HG03520 (cell line): ENCODE measurements around the gene LSAMP.

Source experiments
- ATAC-seq: cut with Tn5 transposase; IDR thresholded peaks from one replicate; pipeline ENCODE4 v1.9.1; 2021; ENCODE audit warnings: mild to moderate bottlenecking, moderate library complexity; ENCODE audit not compliant: unreplicated experiment

Gene LSAMP

GRCh38 chr3:116065501-116065900 is 379.8 kb downstream of the LSAMP start:
- ATAC-seq = no peak

- ATAC-seq = no peak
These were observed 380.6 kb downstream of the LSAMP start for GRCh38 chr3:116064646-116065045.

- ATAC-seq = no peak
These were observed 385.7 kb downstream of the LSAMP start for GRCh38 chr3:116059421-116060096.

GRCh38 chr3:116058844-116059243 is 386.4 kb downstream of the LSAMP start:
- no peak for ATAC-seq

- ATAC-seq = no peak
These were observed 387.8 kb downstream of the LSAMP start for GRCh38 chr3:116057400-116058006.

- peak; percentile 89 for ATAC-seq
These were observed 389.0 kb downstream of the LSAMP start for GRCh38 chr3:116056280-116056679.

GRCh38 chr3:116053017-116053416 is 392.3 kb downstream of the LSAMP start:
- ATAC-seq = no peak

- ATAC-seq = no peak
These were observed 392.7 kb downstream of the LSAMP start for GRCh38 chr3:116052602-116053001.

- no peak for ATAC-seq
These were observed 393.7 kb downstream of the LSAMP start for GRCh38 chr3:116051586-116051985.

- no peak for ATAC-seq
These were observed 394.2 kb downstream of the LSAMP start for GRCh38 chr3:116051040-116051439.

GRCh38 chr3:116050311-116050915 is 394.9 kb downstream of the LSAMP start:
- ATAC-seq = no peak

- ATAC-seq = no peak
These were observed 396.3 kb downstream of the LSAMP start for GRCh38 chr3:116048991-116049390.

- no peak for ATAC-seq
These were observed 398.9 kb downstream of the LSAMP start for GRCh38 chr3:116046350-116046749.

- ATAC-seq = no peak
These were observed 400.0 kb downstream of the LSAMP start for GRCh38 chr3:116045314-116045713.

GRCh38 chr3:116040152-116040551 is 405.1 kb downstream of the LSAMP start:
- ATAC-seq = no peak

- ATAC-seq = no peak
These were observed 405.7 kb downstream of the LSAMP start for GRCh38 chr3:116039651-116039985.

GRCh38 chr3:116038968-116039650 is 406.2 kb downstream of the LSAMP start:
- no peak for ATAC-seq

GRCh38 chr3:116037954-116038911 is 407.1 kb downstream of the LSAMP start:
- ATAC-seq = peak; percentile 97

GRCh38 chr3:116035429-116035828 is 409.9 kb downstream of the LSAMP start:
- ATAC-seq = no peak

GRCh38 chr3:116034794-116035193 is 410.5 kb downstream of the LSAMP start:
- ATAC-seq = no peak

- ATAC-seq = no peak
These were observed 411.2 kb downstream of the LSAMP start for GRCh38 chr3:116034086-116034485.
